ENCODE results near the gene TMEM72. TPM values are rescaled to one million over a fixed set of nuclear protein-coding genes. Genes with fewer than 3 reads are reported as not detected.

The TMEM72 gene
- total RNA-seq, 1 experiment from 2014 or later: not detected

GRCh38 chr10:44908066-44908749 is 2.9 kb upstream of the TMEM72 start:
- no peaks in the 10 kb centered on the region for H4K20me1 ChIP-seq (ENCODE audit: low read length)
- no peak overlapping the region for H3K4me2 ChIP-seq (ENCODE audit: low read length)
- H3K36me3 ChIP-seq (ENCODE audit: low read depth, low read length): no peaks in the 10 kb centered on the region
- no peaks in the 10 kb centered on the region for H3K9me2 ChIP-seq (replicated peaks; ENCODE audit: low read length)
- ChIA-PET POLR2A (ENCODE audit: unreplicated experiment) (no interaction called here), CTCF (no interaction called here)
- DNase-seq (peak; percentile 17), ATAC-seq (no peak)
- intact Hi-C loops (cut with micrococcal nuclease): no loop called here
- BruUV-seq (replicated peaks): no TSS peak
- peak; percentile 50 for TF ChIP-seq EZH2 (IDR thresholded peaks at IDR 0.05; ENCODE audit: low read length, unreplicated experiment)
- TF ChIP-seq CTCF (conservative IDR thresholded peaks at IDR 0.05; ENCODE audit: low read depth, low read length): no peak
- H3K4me1 ChIP-seq (ENCODE audit: insufficient read depth, low read length): no peaks in the 10 kb centered on the region
- no peaks in the 10 kb centered on the region for H3K9me3 ChIP-seq (ENCODE audit: low read length)
- H3K27me3 ChIP-seq (ENCODE audit: low read length): peaks cover 93% of the 10 kb centered on the region
- no peak overlapping the region for H2AFZ ChIP-seq (ENCODE audit: low read length)
- no peak overlapping the region for H3K4me3 ChIP-seq (ENCODE audit: low read length)
- no peaks in the 10 kb centered on the region for H3F3A ChIP-seq (ENCODE audit: low read length, unreplicated experiment)
- no peaks in the 10 kb centered on the region for H3K79me2 ChIP-seq (ENCODE audit: low read length)
- no peak overlapping the region for H3K9ac ChIP-seq (ENCODE audit: low read length)
- H3K27ac ChIP-seq (ENCODE audit: low read length): no peak overlapping the region

- Histone ChIP-seq H3K9me3 (ENCODE audit: low read length) (no peaks in the 10 kb centered on the region), H3K4me3 (ENCODE audit: low read length) (no peak overlapping the region), H2AFZ (ENCODE audit: low read length) (no peak overlapping the region), H3K79me2 (ENCODE audit: low read length) (no peaks in the 10 kb centered on the region), H3F3A (ENCODE audit: low read length, unreplicated experiment) (no peaks in the 10 kb centered on the region), H3K27ac (ENCODE audit: low read length) (no peak overlapping the region), H3K9me2 (replicated peaks; ENCODE audit: low read length) (no peaks in the 10 kb centered on the region), H3K27me3 (ENCODE audit: low read length) (peaks cover 90% of the 10 kb centered on the region), H3K4me1 (ENCODE audit: insufficient read depth, low read length) (no peaks in the 10 kb centered on the region), H4K20me1 (ENCODE audit: low read length) (no peaks in the 10 kb centered on the region), H3K9ac (ENCODE audit: low read length) (no peak overlapping the region), H3K36me3 (ENCODE audit: low read depth, low read length) (no peaks in the 10 kb centered on the region), H3K4me2 (ENCODE audit: low read length) (no peak overlapping the region)
- intact Hi-C loops (cut with micrococcal nuclease): no loop called here
- TF ChIP-seq CTCF (conservative IDR thresholded peaks at IDR 0.05; ENCODE audit: low read depth, low read length) (no peak), EZH2phosphoT487 (IDR thresholded peaks at IDR 0.05; ENCODE audit: borderline replicate concordance, low read length) (no peak), EZH2 (IDR thresholded peaks at IDR 0.05; ENCODE audit: low read length, unreplicated experiment) (no peak)
- BruUV-seq (replicated peaks): no TSS peak
- no peak for DNase-seq
- ChIA-PET POLR2A (ENCODE audit: unreplicated experiment) (no interaction called here), CTCF (no interaction called here)
- no peak for ATAC-seq
These were observed 2.1 kb upstream of the TMEM72 start for GRCh38 chr10:44908936-44909630.

GRCh38 chr10:44909910-44910309 is 1.2 kb upstream of the TMEM72 start:
- H3K4me3 ChIP-seq (ENCODE audit: low read length): no peak overlapping the region
- no peaks in the 10 kb centered on the region for H3K9me3 ChIP-seq (ENCODE audit: low read length)
- ChIA-PET POLR2A (ENCODE audit: unreplicated experiment) (no interaction called here), CTCF (no interaction called here)
- no peaks in the 10 kb centered on the region for H3K79me2 ChIP-seq (ENCODE audit: low read length)
- no peaks in the 10 kb centered on the region for H4K20me1 ChIP-seq (ENCODE audit: low read length)
- no peak overlapping the region for H3K4me2 ChIP-seq (ENCODE audit: low read length)
- no peaks in the 10 kb centered on the region for H3F3A ChIP-seq (ENCODE audit: low read length, unreplicated experiment)
- intact Hi-C loops (cut with micrococcal nuclease): no loop called here
- H3K9me2 ChIP-seq (replicated peaks; ENCODE audit: low read length): no peaks in the 10 kb centered on the region
- peaks cover 91% of the 10 kb centered on the region for H3K27me3 ChIP-seq (ENCODE audit: low read length)
- TF ChIP-seq CTCF (conservative IDR thresholded peaks at IDR 0.05; ENCODE audit: low read depth, low read length): no peak
- no peak for TF ChIP-seq EZH2 (IDR thresholded peaks at IDR 0.05; ENCODE audit: low read length, unreplicated experiment)
- no peak for TF ChIP-seq EZH2phosphoT487 (IDR thresholded peaks at IDR 0.05; ENCODE audit: borderline replicate concordance, low read length)
- no TSS peak for BruUV-seq (replicated peaks)
- no peak overlapping the region for H3K9ac ChIP-seq (ENCODE audit: low read length)
- no peak overlapping the region for H2AFZ ChIP-seq (ENCODE audit: low read length)
- H3K4me1 ChIP-seq (ENCODE audit: insufficient read depth, low read length): no peaks in the 10 kb centered on the region
- no peak overlapping the region for H3K27ac ChIP-seq (ENCODE audit: low read length)
- no peak for ATAC-seq
- H3K36me3 ChIP-seq (ENCODE audit: low read depth, low read length): no peaks in the 10 kb centered on the region
- DNase-seq: no peak

Measured in PC-3 (cell line).